ENCODE measurements around the gene OR2L13.
"Not testable (repeated sequence)": the region's sequence is repeated elsewhere in the genome, so short reads cannot be mapped to it uniquely, and the experiment has no call there.

OR2L13 gene

GRCh38 chr1:248094884-248095283 lies at the start of gene OR2L13:
OR2L13 (plus strand) TSS chr1:248095184; CDS start chr1:248099376, 4,192 bp downstream.
- no peak within 1 kb of the TSS for H3K9ac ChIP-seq (ENCODE audit: low read depth in 1 of 2, low read length in 2 of 2)
- H3K36me3 ChIP-seq (ENCODE audit: control insufficient read depth in 2 of 2, insufficient read depth in 2 of 2, low read length in 2 of 2), result no peaks in the 10 kb centered on the region
- H3K9me3 ChIP-seq (ENCODE audit: control insufficient read depth in 2 of 2, low read length in 2 of 2), result peaks cover 0 to 2% of the 10 kb centered on the region in 2 donors
- H3K27me3 ChIP-seq (ENCODE audit: control insufficient read depth in 2 of 2, insufficient read depth in 2 of 2, low read length in 2 of 2), result no peaks in the 10 kb centered on the region
- no peak within 1 kb of the TSS for H3K27ac ChIP-seq (ENCODE audit: low read depth in 2 of 2, low read length in 2 of 2)
- H3K4me3 ChIP-seq (ENCODE audit: low read length in 2 of 2), result no peak within 1 kb of the TSS
- H3K4me1 ChIP-seq (ENCODE audit: control insufficient read depth in 2 of 2, insufficient read depth in 2 of 2, low read length in 2 of 2), result no peaks in the 10 kb centered on the region

- Histone ChIP-seq H3K27ac (ENCODE audit: low read depth in 2 of 2, low read length in 2 of 2) (no peak overlapping the region), H3K4me1 (ENCODE audit: control insufficient read depth in 2 of 2, insufficient read depth in 2 of 2, low read length in 2 of 2) (no peaks in the 10 kb centered on the region), H3K9me3 (ENCODE audit: control insufficient read depth in 2 of 2, low read length in 2 of 2) (peaks cover 0 to 3% of the 10 kb centered on the region in 2 donors), H3K9ac (ENCODE audit: low read depth in 1 of 2, low read length in 2 of 2) (no peak overlapping the region), H3K27me3 (ENCODE audit: control insufficient read depth in 2 of 2, insufficient read depth in 2 of 2, low read length in 2 of 2) (no peaks in the 10 kb centered on the region), H3K36me3 (ENCODE audit: control insufficient read depth in 2 of 2, insufficient read depth in 2 of 2, low read length in 2 of 2) (no peaks in the 10 kb centered on the region), H3K4me3 (ENCODE audit: low read length in 2 of 2) (no peak overlapping the region)
Measured at GRCh38 chr1:248045209-248045608, 49.8 kb upstream of the OR2L13 start.

GRCh38 chr1:248046536-248046935 lies 48.4 kb upstream of the OR2L13 start, which contains the start of gene OR2L3:
OR2L3 (plus strand) TSS chr1:248046836; CDS start chr1:248060682, 13,846 bp downstream.
- Histone ChIP-seq H3K9ac (ENCODE audit: low read depth in 1 of 2, low read length in 2 of 2) (no peak within 1 kb of the TSS), H3K4me3 (ENCODE audit: low read length in 2 of 2) (no peak within 1 kb of the TSS), H3K36me3 (ENCODE audit: control insufficient read depth in 2 of 2, insufficient read depth in 2 of 2, low read length in 2 of 2) (no peaks in the 10 kb centered on the region), H3K4me1 (ENCODE audit: control insufficient read depth in 2 of 2, insufficient read depth in 2 of 2, low read length in 2 of 2) (no peaks in the 10 kb centered on the region), H3K27me3 (ENCODE audit: control insufficient read depth in 2 of 2, insufficient read depth in 2 of 2, low read length in 2 of 2) (no peaks in the 10 kb centered on the region), H3K27ac (ENCODE audit: low read depth in 2 of 2, low read length in 2 of 2) (no peak within 1 kb of the TSS), H3K9me3 (ENCODE audit: control insufficient read depth in 2 of 2, low read length in 2 of 2) (peaks cover 0 to 3% of the 10 kb centered on the region in 2 donors)

GRCh38 chr1:248047008-248047407 lies 48.0 kb upstream of the OR2L13 start:
- H3K4me3 ChIP-seq (ENCODE audit: low read length in 2 of 2), result no peak overlapping the region
- no peak overlapping the region for H3K9ac ChIP-seq (ENCODE audit: low read depth in 1 of 2, low read length in 2 of 2)
- H3K4me1 ChIP-seq (ENCODE audit: control insufficient read depth in 2 of 2, insufficient read depth in 2 of 2, low read length in 2 of 2), result no peaks in the 10 kb centered on the region
- H3K36me3 ChIP-seq (ENCODE audit: control insufficient read depth in 2 of 2, insufficient read depth in 2 of 2, low read length in 2 of 2), result no peaks in the 10 kb centered on the region
- no peaks in the 10 kb centered on the region for H3K27me3 ChIP-seq (ENCODE audit: control insufficient read depth in 2 of 2, insufficient read depth in 2 of 2, low read length in 2 of 2)
- H3K9me3 ChIP-seq (ENCODE audit: control insufficient read depth in 2 of 2, low read length in 2 of 2), result peaks cover 0 to 3% of the 10 kb centered on the region in 2 donors
- no peak overlapping the region for H3K27ac ChIP-seq (ENCODE audit: low read depth in 2 of 2, low read length in 2 of 2)

- no peak overlapping the region for H3K4me3 ChIP-seq (ENCODE audit: low read length in 2 of 2)
- H3K9me3 ChIP-seq (ENCODE audit: control insufficient read depth in 2 of 2, low read length in 2 of 2), result peaks cover 2% of the 10 kb centered on the region in 2 donors
- no peaks in the 10 kb centered on the region for H3K36me3 ChIP-seq (ENCODE audit: control insufficient read depth in 2 of 2, insufficient read depth in 2 of 2, low read length in 2 of 2)
- H3K27me3 ChIP-seq (ENCODE audit: control insufficient read depth in 2 of 2, insufficient read depth in 2 of 2, low read length in 2 of 2), result no peaks in the 10 kb centered on the region
- no peaks in the 10 kb centered on the region for H3K4me1 ChIP-seq (ENCODE audit: control insufficient read depth in 2 of 2, insufficient read depth in 2 of 2, low read length in 2 of 2)
- no peak overlapping the region for H3K9ac ChIP-seq (ENCODE audit: low read depth in 1 of 2, low read length in 2 of 2)
- H3K27ac ChIP-seq (ENCODE audit: low read depth in 2 of 2, low read length in 2 of 2), result no peak overlapping the region
Measured at GRCh38 chr1:248054671-248055070, 40.3 kb upstream of the OR2L13 start.

- Histone ChIP-seq H3K27me3 (ENCODE audit: control insufficient read depth in 2 of 2, insufficient read depth in 2 of 2, low read length in 2 of 2) (no peaks in the 10 kb centered on the region), H3K36me3 (ENCODE audit: control insufficient read depth in 2 of 2, insufficient read depth in 2 of 2, low read length in 2 of 2) (no peaks in the 10 kb centered on the region), H3K4me3 (ENCODE audit: low read length in 2 of 2) (no peak overlapping the region), H3K9ac (ENCODE audit: low read depth in 1 of 2, low read length in 2 of 2) (no peak overlapping the region), H3K9me3 (ENCODE audit: control insufficient read depth in 2 of 2, low read length in 2 of 2) (peaks cover 2% of the 10 kb centered on the region in 2 donors), H3K27ac (ENCODE audit: low read depth in 2 of 2, low read length in 2 of 2) (no peak overlapping the region), H3K4me1 (ENCODE audit: control insufficient read depth in 2 of 2, insufficient read depth in 2 of 2, low read length in 2 of 2) (no peaks in the 10 kb centered on the region)
Measured at GRCh38 chr1:248055261-248055660, 39.7 kb upstream of the OR2L13 start.

- Histone ChIP-seq H3K36me3 (ENCODE audit: control insufficient read depth in 2 of 2, insufficient read depth in 2 of 2, low read length in 2 of 2) (no peaks in the 10 kb centered on the region), H3K9ac (ENCODE audit: low read depth in 1 of 2, low read length in 2 of 2) (no peak overlapping the region), H3K27ac (ENCODE audit: low read depth in 2 of 2, low read length in 2 of 2) (no peak overlapping the region), H3K9me3 (ENCODE audit: control insufficient read depth in 2 of 2, low read length in 2 of 2) (no peaks in the 10 kb centered on the region), H3K27me3 (ENCODE audit: control insufficient read depth in 2 of 2, insufficient read depth in 2 of 2, low read length in 2 of 2) (no peaks in the 10 kb centered on the region), H3K4me3 (ENCODE audit: low read length in 2 of 2) (no peak overlapping the region), H3K4me1 (ENCODE audit: control insufficient read depth in 2 of 2, insufficient read depth in 2 of 2, low read length in 2 of 2) (no peaks in the 10 kb centered on the region)
Measured at GRCh38 chr1:248065071-248065470, 29.9 kb upstream of the OR2L13 start.

- no peak overlapping the region for H3K4me3 ChIP-seq (ENCODE audit: low read length in 2 of 2)
- no peaks in the 10 kb centered on the region for H3K9me3 ChIP-seq (ENCODE audit: control insufficient read depth in 2 of 2, low read length in 2 of 2)
- no peak overlapping the region for H3K27ac ChIP-seq (ENCODE audit: low read depth in 2 of 2, low read length in 2 of 2)
- no peaks in the 10 kb centered on the region for H3K27me3 ChIP-seq (ENCODE audit: control insufficient read depth in 2 of 2, insufficient read depth in 2 of 2, low read length in 2 of 2)
- H3K4me1 ChIP-seq (ENCODE audit: control insufficient read depth in 2 of 2, insufficient read depth in 2 of 2, low read length in 2 of 2), result no peaks in the 10 kb centered on the region
- H3K9ac ChIP-seq (ENCODE audit: low read depth in 1 of 2, low read length in 2 of 2), result no peak overlapping the region
- no peaks in the 10 kb centered on the region for H3K36me3 ChIP-seq (ENCODE audit: control insufficient read depth in 2 of 2, insufficient read depth in 2 of 2, low read length in 2 of 2)
Measured at GRCh38 chr1:248065604-248066003, 29.4 kb upstream of the OR2L13 start.

- H3K27ac ChIP-seq (ENCODE audit: low read depth in 2 of 2, low read length in 2 of 2); H3K4me3 ChIP-seq (ENCODE audit: low read length in 2 of 2): not testable (repeated sequence)
Measured at GRCh38 chr1:248083864-248084263, 11.1 kb upstream of the OR2L13 start.

GRCh38 chr1:248098529-248098928 lies 3.5 kb downstream of the OR2L13 start:
- Histone ChIP-seq H3K27ac (ENCODE audit: low read depth in 2 of 2, low read length in 2 of 2) (no peak overlapping the region), H3K4me1 (ENCODE audit: control insufficient read depth in 2 of 2, insufficient read depth in 2 of 2, low read length in 2 of 2) (no peaks in the 10 kb centered on the region), H3K36me3 (ENCODE audit: control insufficient read depth in 2 of 2, insufficient read depth in 2 of 2, low read length in 2 of 2) (no peaks in the 10 kb centered on the region), H3K9ac (ENCODE audit: low read depth in 1 of 2, low read length in 2 of 2) (no peak overlapping the region), H3K4me3 (ENCODE audit: low read length in 2 of 2) (no peak overlapping the region), H3K9me3 (ENCODE audit: control insufficient read depth in 2 of 2, low read length in 2 of 2) (peaks cover 0 to 2% of the 10 kb centered on the region in 2 donors), H3K27me3 (ENCODE audit: control insufficient read depth in 2 of 2, insufficient read depth in 2 of 2, low read length in 2 of 2) (no peaks in the 10 kb centered on the region)

More at GRCh38 chr1:248083864-248084263, 11.1 kb upstream of the OR2L13 start:
- H3K9me3 ChIP-seq (ENCODE audit: control insufficient read depth in 2 of 2, low read length in 2 of 2); H3K4me1 ChIP-seq (ENCODE audit: control insufficient read depth in 2 of 2, insufficient read depth in 2 of 2, low read length in 2 of 2); H3K9ac ChIP-seq (ENCODE audit: low read depth in 1 of 2, low read length in 2 of 2); H3K27me3 ChIP-seq (ENCODE audit: control insufficient read depth in 2 of 2, insufficient read depth in 2 of 2, low read length in 2 of 2); H3K36me3 ChIP-seq (ENCODE audit: control insufficient read depth in 2 of 2, insufficient read depth in 2 of 2, low read length in 2 of 2): not testable (repeated sequence)

GRCh38 chr1:248102847-248103246 lies 7.9 kb downstream of the OR2L13 start:
- no peaks in the 10 kb centered on the region for H3K36me3 ChIP-seq (ENCODE audit: control insufficient read depth in 2 of 2, insufficient read depth in 2 of 2, low read length in 2 of 2)
- no peaks in the 10 kb centered on the region for H3K4me1 ChIP-seq (ENCODE audit: control insufficient read depth in 2 of 2, insufficient read depth in 2 of 2, low read length in 2 of 2)
- H3K9me3 ChIP-seq (ENCODE audit: control insufficient read depth in 2 of 2, low read length in 2 of 2), result no peaks in the 10 kb centered on the region
- H3K9ac ChIP-seq (ENCODE audit: low read depth in 1 of 2, low read length in 2 of 2), result no peak overlapping the region
- H3K27ac ChIP-seq (ENCODE audit: low read depth in 2 of 2, low read length in 2 of 2), result no peak overlapping the region
- no peak overlapping the region for H3K4me3 ChIP-seq (ENCODE audit: low read length in 2 of 2)
- H3K27me3 ChIP-seq (ENCODE audit: control insufficient read depth in 2 of 2, insufficient read depth in 2 of 2, low read length in 2 of 2), result no peaks in the 10 kb centered on the region
